Measurements from ENCODE around the gene FAM174B. TPM values are rescaled to one million over a fixed set of nuclear protein-coding genes. Genes with fewer than 3 reads are reported as not detected.

Gene FAM174B
- total and polyA plus RNA-seq, 10 of the 15 experiments (the other 5 are each of a cell fraction or from before 2014, with no cell fraction given) = 0.71 to 15.9 (median 4.2) TPM

GRCh38 chr15:92636401-92636907 is 19.1 kb downstream of the FAM174B start:
- SMC1A ChIA-PET (ENCODE audit: uncharacterized antibody, unreplicated experiment) = interaction anchor here (1.3 kb wide), 1 partner anchor 16 kb away, joined by 3 read pairs; no protein-coding TSS in a partner anchor
- POLR2A ChIA-PET = no interaction called here
- peaks cover 46% of the 10 kb centered on the region for H3K79me2 ChIP-seq (ENCODE audit: control insufficient read depth, insufficient read depth, low read length)
- TF ChIP-seq CUX1 (IDR thresholded peaks at IDR 0.05; ENCODE audit: insufficient replicate concordance, low read depth, low read length) (no peak), ZNF592 (IDR thresholded peaks at IDR 0.05) (no peak), SIN3A (IDR thresholded peaks at IDR 0.05; ENCODE audit: low read depth, low read length) (no peak), USF1 (IDR thresholded peaks at IDR 0.05; ENCODE audit: borderline replicate concordance, extremely low read length, insufficient read depth, low read depth, low read length) (no peak), ESRRA (IDR thresholded peaks at IDR 0.05; ENCODE audit: low read length) (no peak), SMAD5 (IDR thresholded peaks at IDR 0.05; ENCODE audit: low read depth) (no peak), ZNF274 (IDR thresholded peaks at IDR 0.05; ENCODE audit: insufficient read depth, insufficient read length) (no peak), HDAC2 (IDR thresholded peaks at IDR 0.05) (no peak), MXI1 (IDR thresholded peaks at IDR 0.05; ENCODE audit: low read depth, low read length) (no peak), E2F4 (IDR thresholded peaks at IDR 0.05; ENCODE audit: low read depth, low read length) (no peak), PAX8 (IDR thresholded peaks at IDR 0.05) (no peak), POU2F2 (IDR thresholded peaks at IDR 0.05; ENCODE audit: borderline replicate concordance, low read depth, low read length) (no peak), TARDBP (IDR thresholded peaks at IDR 0.05; ENCODE audit: borderline replicate concordance) (no peak)

More at GRCh38 chr15:92636401-92636907, 19.1 kb downstream of the FAM174B start:
- Histone ChIP-seq H3K9ac (ENCODE audit: control insufficient read depth, insufficient read depth, low read length) (no peak overlapping the region), H3K4me3 (no peak overlapping the region), H3K9me3 (replicated peaks; ENCODE audit: control insufficient read depth, insufficient read depth, low read length) (peaks cover 7% of the 10 kb centered on the region; the same call in 2 of the 3 replicates), H3K27ac (ENCODE audit: control insufficient read depth, insufficient read depth) (no peak overlapping the region), H3K36me3 (ENCODE audit: control insufficient read depth in 2 of 2, insufficient read depth in 2 of 2, low read length in 1 of 2) (no peaks in the 10 kb centered on the region), H4K20me1 (ENCODE audit: control insufficient read depth, insufficient read depth) (no peaks in the 10 kb centered on the region), H3K27me3 (replicated peaks in 1 of 2; ENCODE audit: control insufficient read depth in 2 of 2, insufficient read depth in 2 of 2, low read length in 1 of 2) (no peaks in the 10 kb centered on the region), H3K4me1 (ENCODE audit: control insufficient read depth, insufficient read depth, low read length) (peaks cover 29% of the 10 kb centered on the region), H3K4me2 (ENCODE audit: control insufficient read depth, insufficient read depth) (peak overlapping the region; percentile 69; the same call in 1 of the 2 replicates), H2AFZ (ENCODE audit: control insufficient read depth, low read depth, low read length) (no peak overlapping the region)
- RAD21 ChIA-PET (ENCODE audit: unreplicated experiment) = no interaction called here
- ATAC-seq = no peak
- DNase-seq (ENCODE audit: low read depth, low spot score) = no peak
- in situ Hi-C loops (cut with MboI) (no loop called here), intact Hi-C loops (cut with micrococcal nuclease; ENCODE audit: unreplicated experiment) (no loop called here)
- 66% methylated on average over 12 of the region's 12 CpGs for WGBS (ENCODE audit: insufficient coverage, insufficient replicate concordance, low lambda C conversion rate, missing lambda C conversion rate)
- CTCF ChIA-PET = interaction anchor here (1.7 kb wide), 1 partner anchor 44 kb away, joined by 3 read pairs; no protein-coding TSS in a partner anchor
- BruUV-seq (replicated peaks) = no TSS peak
- FAIRE-seq = no peak
